ENCODE data around the gene FAM110A. TPM values are rescaled to one million over a fixed set of nuclear protein-coding genes. Genes with fewer than 3 reads are reported as not detected.

The FAM110A gene
- total and polyA plus RNA-seq, 9 of the 15 experiments (the other 6 are each of a cell fraction or from before 2014, with no cell fraction given) = 0.73 to 15.5 (median 3.6) TPM

DNA sequence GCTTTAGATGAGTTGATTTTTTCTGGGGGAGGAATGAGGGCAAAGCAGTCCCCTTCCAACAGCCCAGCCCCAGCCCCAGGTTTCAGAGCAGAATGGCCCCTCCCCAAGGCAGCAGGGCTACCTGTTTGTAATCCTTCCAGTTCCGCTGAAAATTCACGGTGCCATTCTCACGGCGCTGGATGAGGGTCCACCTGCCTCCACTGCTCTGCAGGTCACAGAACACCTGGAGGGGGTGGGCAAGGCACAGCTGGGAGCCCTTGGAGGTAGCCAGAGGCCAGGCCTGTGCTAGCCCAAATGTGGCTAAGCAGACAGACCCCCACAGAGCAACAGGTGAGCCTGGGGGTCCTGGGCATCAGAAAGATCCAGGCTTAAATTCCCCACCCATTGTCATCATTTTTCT, 46.1 kb downstream of the FAM110A start (continued):
- TF ChIP-seq, protein P1, sequence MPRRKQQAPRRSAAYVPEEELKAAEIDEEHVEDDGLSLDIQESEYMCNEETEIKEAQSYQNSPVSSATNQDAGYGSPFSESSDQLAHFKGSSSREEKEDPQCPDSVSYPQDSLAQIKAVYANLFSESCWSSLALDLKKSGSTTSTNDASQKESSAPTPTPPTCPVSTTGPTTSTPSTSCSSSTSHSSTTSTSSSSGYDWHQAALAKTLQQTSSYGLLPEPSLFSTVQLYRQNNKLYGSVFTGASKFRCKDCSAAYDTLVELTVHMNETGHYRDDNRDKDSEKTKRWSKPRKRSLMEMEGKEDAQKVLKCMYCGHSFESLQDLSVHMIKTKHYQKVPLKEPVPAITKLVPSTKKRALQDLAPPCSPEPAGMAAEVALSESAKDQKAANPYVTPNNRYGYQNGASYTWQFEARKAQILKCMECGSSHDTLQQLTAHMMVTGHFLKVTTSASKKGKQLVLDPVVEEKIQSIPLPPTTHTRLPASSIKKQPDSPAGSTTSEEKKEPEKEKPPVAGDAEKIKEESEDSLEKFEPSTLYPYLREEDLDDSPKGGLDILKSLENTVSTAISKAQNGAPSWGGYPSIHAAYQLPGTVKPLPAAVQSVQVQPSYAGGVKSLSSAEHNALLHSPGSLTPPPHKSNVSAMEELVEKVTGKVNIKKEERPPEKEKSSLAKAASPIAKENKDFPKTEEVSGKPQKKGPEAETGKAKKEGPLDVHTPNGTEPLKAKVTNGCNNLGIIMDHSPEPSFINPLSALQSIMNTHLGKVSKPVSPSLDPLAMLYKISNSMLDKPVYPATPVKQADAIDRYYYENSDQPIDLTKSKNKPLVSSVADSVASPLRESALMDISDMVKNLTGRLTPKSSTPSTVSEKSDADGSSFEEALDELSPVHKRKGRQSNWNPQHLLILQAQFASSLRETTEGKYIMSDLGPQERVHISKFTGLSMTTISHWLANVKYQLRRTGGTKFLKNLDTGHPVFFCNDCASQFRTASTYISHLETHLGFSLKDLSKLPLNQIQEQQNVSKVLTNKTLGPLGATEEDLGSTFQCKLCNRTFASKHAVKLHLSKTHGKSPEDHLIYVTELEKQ (CRISPR knock-in tag; IDR thresholded peaks at IDR 0.05) = no peak
- TF ChIP-seq, protein P2, sequence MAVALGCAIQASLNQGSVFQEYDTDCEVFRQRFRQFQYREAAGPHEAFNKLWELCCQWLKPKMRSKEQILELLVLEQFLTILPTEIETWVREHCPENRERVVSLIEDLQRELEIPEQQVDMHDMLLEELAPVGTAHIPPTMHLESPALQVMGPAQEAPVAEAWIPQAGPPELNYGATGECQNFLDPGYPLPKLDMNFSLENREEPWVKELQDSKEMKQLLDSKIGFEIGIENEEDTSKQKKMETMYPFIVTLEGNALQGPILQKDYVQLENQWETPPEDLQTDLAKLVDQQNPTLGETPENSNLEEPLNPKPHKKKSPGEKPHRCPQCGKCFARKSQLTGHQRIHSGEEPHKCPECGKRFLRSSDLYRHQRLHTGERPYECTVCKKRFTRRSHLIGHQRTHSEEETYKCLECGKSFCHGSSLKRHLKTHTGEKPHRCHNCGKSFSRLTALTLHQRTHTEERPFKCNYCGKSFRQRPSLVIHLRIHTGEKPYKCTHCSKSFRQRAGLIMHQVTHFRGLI (CRISPR knock-in tag; IDR thresholded peaks at IDR 0.05) = no peak

DNA sequence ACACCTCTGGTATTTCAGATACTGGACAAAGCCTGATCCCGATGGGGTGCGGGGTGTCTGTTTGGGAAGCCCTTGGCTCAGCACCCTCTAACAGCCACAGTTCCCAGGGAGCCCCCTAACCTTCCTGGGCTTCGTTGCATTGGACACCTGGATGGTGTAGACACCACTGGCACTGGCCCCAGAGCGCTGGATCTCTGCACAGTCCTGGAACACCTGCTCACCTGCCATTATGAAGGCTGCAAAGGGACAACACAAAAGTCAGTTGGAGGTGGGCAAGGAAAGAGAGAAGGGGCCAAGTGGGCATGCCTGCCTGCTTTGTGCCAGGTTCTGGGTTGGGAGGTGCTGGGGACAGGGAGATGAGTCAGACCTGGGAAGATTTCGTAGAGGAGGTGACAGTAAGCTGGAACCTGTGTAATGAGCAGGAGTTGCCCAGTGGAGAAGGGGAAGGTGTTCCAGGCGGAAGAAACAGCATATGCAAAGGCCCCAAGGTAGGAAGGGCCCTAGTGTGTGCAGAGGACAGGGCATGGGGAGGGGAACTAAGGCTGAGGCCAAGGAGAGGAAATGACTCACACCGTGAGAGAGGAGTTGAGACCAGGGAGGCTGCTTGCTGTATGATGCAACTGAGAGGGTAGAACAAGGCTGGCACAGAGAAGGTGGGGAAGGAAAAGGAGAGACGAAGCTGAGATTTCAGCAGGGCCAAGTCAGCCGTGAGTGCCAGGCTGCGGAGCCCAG, 47.7 kb downstream of the FAM110A start:
- 2% methylated on average over 8 of the region's 10 CpGs for WGBS (ENCODE audit: insufficient coverage, low coverage, missing lambda C conversion rate)
- DNase-seq (ENCODE audit: extremely low read depth in 1 of 4, low spot score in 3 of 4) = peak in 1 of 4 experiments; percentile 3
- CTCF ChIA-PET (ENCODE audit: low intra/inter-chr PET ratio) = no interaction called here
- no peaks in the 10 kb centered on the region for H3K9me1 ChIP-seq (ENCODE audit: control insufficient read depth, insufficient read depth, low read length)
- H3K27ac ChIP-seq (ENCODE audit: extremely low read depth, low read depth, low read length) = no peak overlapping the region
- in situ Hi-C loops (cut with MboI) = no loop called here
- no peak overlapping the region for H3K4me2 ChIP-seq (ENCODE audit: insufficient read depth, low read length)
- no peak overlapping the region for H3K9ac ChIP-seq (ENCODE audit: insufficient read depth in 1 of 2, low read depth in 2 of 2, low read length in 2 of 2)
- ATAC-seq = no peak
- no peaks in the 10 kb centered on the region for H3K36me3 ChIP-seq (ENCODE audit: control insufficient read depth, insufficient read depth, low read length)
- no peaks in the 10 kb centered on the region for H4K20me1 ChIP-seq (replicated peaks; ENCODE audit: control insufficient read depth, insufficient read depth, low read length)
- no peaks in the 10 kb centered on the region for H3K79me2 ChIP-seq (ENCODE audit: control insufficient read depth, insufficient read depth, low read length)
- H2AFZ ChIP-seq (ENCODE audit: low read depth, low read length) = no peak overlapping the region
- peaks cover 0 to 6% of the 10 kb centered on the region in 2 experiments; a peak in 2 of 5 replicates for H3K4me1 ChIP-seq (replicated peaks in 1 of 2; ENCODE audit: control insufficient read depth in 2 of 2, insufficient read depth in 2 of 2, low read length in 2 of 2)
- no TSS peak for BruUV-seq (replicated peaks)
- no peak for FAIRE-seq
- H3K27me3 ChIP-seq (ENCODE audit: control insufficient read depth in 2 of 2, insufficient read depth in 2 of 2, low read length in 2 of 2) = peaks cover 0 to 11% of the 10 kb centered on the region in 2 experiments; a peak in 2 of 5 replicates
- no peaks in the 10 kb centered on the region for H3K9me3 ChIP-seq (replicated peaks; ENCODE audit: control insufficient read depth, insufficient read depth, low read depth, low read length)
- no peak overlapping the region for H3K4me3 ChIP-seq
- intact Hi-C loops (cut with micrococcal nuclease) = no loop called here
- POLR2A ChIA-PET = no interaction called here
- no peak for TF ChIP-seq MBD2 (IDR thresholded peaks at IDR 0.05; ENCODE audit: borderline replicate concordance, low read depth)
- TF ChIP-seq HNRNPUL1 (IDR thresholded peaks at IDR 0.05; ENCODE audit: low read length) = no peak
- TF ChIP-seq, protein P3, sequence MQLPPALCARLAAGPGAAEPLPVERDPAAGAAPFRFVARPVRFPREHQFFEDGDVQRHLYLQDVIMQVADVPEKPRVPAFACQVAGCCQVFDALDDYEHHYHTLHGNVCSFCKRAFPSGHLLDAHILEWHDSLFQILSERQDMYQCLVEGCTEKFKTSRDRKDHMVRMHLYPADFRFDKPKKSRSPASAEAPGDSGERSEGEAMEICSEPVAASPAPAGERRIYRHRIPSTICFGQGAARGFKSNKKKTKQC (CRISPR knock-in tag; IDR thresholded peaks at IDR 0.05) = no peak
- TF ChIP-seq, protein P4, sequence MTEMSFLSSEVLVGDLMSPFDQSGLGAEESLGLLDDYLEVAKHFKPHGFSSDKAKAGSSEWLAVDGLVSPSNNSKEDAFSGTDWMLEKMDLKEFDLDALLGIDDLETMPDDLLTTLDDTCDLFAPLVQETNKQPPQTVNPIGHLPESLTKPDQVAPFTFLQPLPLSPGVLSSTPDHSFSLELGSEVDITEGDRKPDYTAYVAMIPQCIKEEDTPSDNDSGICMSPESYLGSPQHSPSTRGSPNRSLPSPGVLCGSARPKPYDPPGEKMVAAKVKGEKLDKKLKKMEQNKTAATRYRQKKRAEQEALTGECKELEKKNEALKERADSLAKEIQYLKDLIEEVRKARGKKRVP (CRISPR knock-in tag; IDR thresholded peaks at IDR 0.05) = 0 out of 2 replicates have a peak, but pooled peaks have one; percentile 30
- peak; percentile 63 for TF ChIP-seq FOSL1 (tag; conservative IDR thresholded peaks at IDR 0.05)
- no peak for TF ChIP-seq BHLHE40 (IDR thresholded peaks at IDR 0.05; ENCODE audit: low read length)
- TF ChIP-seq, protein P5, sequence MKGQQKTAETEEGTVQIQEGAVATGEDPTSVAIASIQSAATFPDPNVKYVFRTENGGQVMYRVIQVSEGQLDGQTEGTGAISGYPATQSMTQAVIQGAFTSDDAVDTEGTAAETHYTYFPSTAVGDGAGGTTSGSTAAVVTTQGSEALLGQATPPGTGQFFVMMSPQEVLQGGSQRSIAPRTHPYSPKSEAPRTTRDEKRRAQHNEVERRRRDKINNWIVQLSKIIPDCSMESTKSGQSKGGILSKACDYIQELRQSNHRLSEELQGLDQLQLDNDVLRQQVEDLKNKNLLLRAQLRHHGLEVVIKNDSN (CRISPR knock-in tag; IDR thresholded peaks at IDR 0.05) = no peak
- TF ChIP-seq ZBTB17 (CRISPR knock-in tag; IDR thresholded peaks at IDR 0.05) = no peak
- peak; percentile 46; the same call in 1 of the 2 replicates for TF ChIP-seq JUND (IDR thresholded peaks at IDR 0.05; ENCODE audit: borderline replicate concordance, low read depth, low read length)
- no peak; the same call in 2 of the 3 replicates for TF ChIP-seq JUND (tag; IDR thresholded peaks at IDR 0.05; ENCODE audit: borderline replicate concordance, low read depth, low read length)
- TF ChIP-seq ZNF707 (CRISPR knock-in tag; conservative IDR thresholded peaks at IDR 0.05) = no peak
